GM19438 (cell line): ENCODE measurements around the gene MRPL46.
"Not testable (repeated sequence)": the region's sequence is repeated elsewhere in the genome, so short reads cannot be mapped to it uniquely, and the experiment has no call there.

Source experiments
- ATAC-seq: cut with Tn5 transposase; IDR thresholded peaks from one replicate; pipeline ENCODE4 v1.9.1; 2021; ENCODE audit warnings: low read depth; ENCODE audit not compliant: unreplicated experiment

MRPL46 gene

GRCh38 chr15:88480981-88481380, 13.8 kb upstream of the MRPL46 start:
- no peak for ATAC-seq

GRCh38 chr15:88479169-88479568, 12.0 kb upstream of the MRPL46 start:
- ATAC-seq: no peak

- no peak for ATAC-seq
Observed at GRCh38 chr15:88477904-88478303, 10.7 kb upstream of the MRPL46 start.

GRCh38 chr15:88477126-88477525, 9.9 kb upstream of the MRPL46 start:
- no peak for ATAC-seq

- ATAC-seq: peak; percentile 56
Observed at GRCh38 chr15:88476635-88477060, 9.5 kb upstream of the MRPL46 start.

- not testable (repeated sequence) for ATAC-seq
Observed at GRCh38 chr15:88473661-88474293, 6.6 kb upstream of the MRPL46 start.

- no peak for ATAC-seq
Observed at GRCh38 chr15:88472225-88472624, 5.0 kb upstream of the MRPL46 start.

- no peak for ATAC-seq
Observed at GRCh38 chr15:88470625-88471372, 3.6 kb upstream of the MRPL46 start.

GRCh38 chr15:88469321-88469720, 2.1 kb upstream of the MRPL46 start:
- ATAC-seq: no peak

GRCh38 chr15:88468721-88469120, 1.5 kb upstream of the MRPL46 start:
- not testable (repeated sequence) for ATAC-seq

- ATAC-seq: no peak
Observed at GRCh38 chr15:88467935-88468528, 844 bp upstream of the MRPL46 start.

GRCh38 chr15:88465633-88466224, 1.5 kb downstream of the MRPL46 start:
- ATAC-seq: no peak

GRCh38 chr15:88463870-88464532, 3.2 kb downstream of the MRPL46 start:
- ATAC-seq: no peak

GRCh38 chr15:88456733-88457132, 10.5 kb downstream of the MRPL46 start:
- ATAC-seq: no peak

- peak; percentile 92 for ATAC-seq
Observed at GRCh38 chr15:88454867-88455810, 12.0 kb downstream of the MRPL46 start.

GRCh38 chr15:88454236-88454635, 13.0 kb downstream of the MRPL46 start:
- ATAC-seq: no peak

GRCh38 chr15:88453651-88454050, 13.5 kb downstream of the MRPL46 start:
- ATAC-seq: no peak

- ATAC-seq: no peak
Observed at GRCh38 chr15:88450125-88450798, 16.9 kb downstream of the MRPL46 start.

- no peak for ATAC-seq
Observed at GRCh38 chr15:88449581-88449980, 17.6 kb downstream of the MRPL46 start.
